HG02840 (cell line): ENCODE measurements around the gene PPP6R3.

Experiments
- ATAC-seq: cut with Tn5 transposase; IDR thresholded peaks from one replicate; pipeline ENCODE4 v1.9.1; 2021; ENCODE audit warnings: mild to moderate bottlenecking, moderate library complexity, moderate number of reproducible peaks; ENCODE audit not compliant: unreplicated experiment, low FRiP score

PPP6R3 gene

GRCh38 chr11:68481579-68482240 is 21.2 kb downstream of the PPP6R3 start:
- ATAC-seq: no peak

- no peak for ATAC-seq
Measured at GRCh38 chr11:68488623-68489022, 28.1 kb downstream of the PPP6R3 start.

- no peak for ATAC-seq
Measured at GRCh38 chr11:68495220-68495729, 34.7 kb downstream of the PPP6R3 start.

- ATAC-seq: no peak
Measured at GRCh38 chr11:68495872-68496271, 35.3 kb downstream of the PPP6R3 start.

- no peak for ATAC-seq
Measured at GRCh38 chr11:68497761-68498160, 37.2 kb downstream of the PPP6R3 start.

- ATAC-seq: no peak
Measured at GRCh38 chr11:68498321-68498720, 37.8 kb downstream of the PPP6R3 start.

GRCh38 chr11:68498903-68499883 is 38.6 kb downstream of the PPP6R3 start:
- ATAC-seq: no peak

GRCh38 chr11:68500206-68500605 is 39.7 kb downstream of the PPP6R3 start:
- ATAC-seq: no peak

GRCh38 chr11:68501813-68502212 is 41.3 kb downstream of the PPP6R3 start:
- ATAC-seq: no peak

GRCh38 chr11:68503251-68503687 is 42.7 kb downstream of the PPP6R3 start:
- ATAC-seq: no peak

- no peak for ATAC-seq
Measured at GRCh38 chr11:68503792-68504191, 43.2 kb downstream of the PPP6R3 start.

GRCh38 chr11:68504432-68505066 is 44.0 kb downstream of the PPP6R3 start:
- ATAC-seq: no peak

- no peak for ATAC-seq
Measured at GRCh38 chr11:68505596-68505995, 45.0 kb downstream of the PPP6R3 start.

- ATAC-seq: no peak
Measured at GRCh38 chr11:68506908-68507307, 46.4 kb downstream of the PPP6R3 start.

GRCh38 chr11:68508425-68508824 is 47.9 kb downstream of the PPP6R3 start:
- no peak for ATAC-seq

GRCh38 chr11:68509066-68509465 is 48.5 kb downstream of the PPP6R3 start:
- no peak for ATAC-seq

GRCh38 chr11:68513930-68514487 is 53.5 kb downstream of the PPP6R3 start:
- ATAC-seq: no peak

GRCh38 chr11:68517121-68517741 is 56.7 kb downstream of the PPP6R3 start:
- no peak for ATAC-seq

- ATAC-seq: no peak
Measured at GRCh38 chr11:68518191-68518590, 57.6 kb downstream of the PPP6R3 start.
